ENCODE measurements around the gene PCDH9.

PCDH9 gene

DNA sequence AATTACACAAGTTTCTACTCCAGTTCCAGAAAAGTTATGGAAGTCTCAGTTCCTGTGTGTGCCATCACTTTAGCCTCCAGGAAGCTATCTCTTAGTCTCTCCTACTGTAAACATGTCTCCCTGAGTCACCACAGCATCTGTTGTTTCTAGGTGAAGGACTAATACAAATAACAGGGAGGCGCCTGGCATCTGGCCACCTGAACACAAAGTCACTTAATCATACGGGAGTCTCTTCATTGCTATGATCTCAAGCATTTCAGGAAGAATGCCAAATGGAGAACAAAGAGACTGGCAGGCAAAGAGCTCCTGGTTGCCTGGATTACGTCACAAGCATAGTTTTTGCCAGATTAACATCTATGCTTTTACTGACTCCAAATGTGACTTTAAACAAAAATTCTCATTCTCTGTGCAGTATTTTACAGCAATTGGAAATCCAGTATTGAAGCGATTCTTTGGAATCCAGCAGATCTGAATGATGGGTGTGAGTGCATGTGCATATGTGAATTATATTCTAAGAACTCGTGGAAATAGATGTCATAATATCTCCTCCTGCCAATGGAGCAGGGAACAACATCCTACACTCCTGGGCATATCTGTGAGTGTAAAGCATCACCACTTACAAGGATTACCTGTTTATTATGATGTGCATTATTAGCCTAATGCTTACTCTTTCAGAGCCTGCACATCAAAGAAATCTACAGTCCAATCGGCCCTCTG, 572.8 kb downstream of the PCDH9 start:
- no peak overlapping the region for H2BK5ac ChIP-seq (ENCODE audit: low read length)
- no peak overlapping the region for H3K4ac ChIP-seq (ENCODE audit: low read length)
- no peak overlapping the region for H3K18ac ChIP-seq (ENCODE audit: low read length)
- H2BK120ac ChIP-seq (ENCODE audit: low read depth, low read length) = no peak overlapping the region
- peak overlapping the region; percentile 9 for H3K27ac ChIP-seq (replicated peaks; ENCODE audit: low read length)
- H2BK12ac ChIP-seq (ENCODE audit: low read length) = no peak overlapping the region
- no peak overlapping the region for H2AK5ac ChIP-seq (ENCODE audit: low read depth, low read length)
- H3K9ac ChIP-seq (ENCODE audit: low read depth, low read length, poor library complexity) = no peak overlapping the region
- H2AFZ ChIP-seq (ENCODE audit: low read length) = peak overlapping the region; percentile 16
- peaks cover 0 to 1% of the 10 kb centered on the region in 2 donors for H3K4me1 ChIP-seq (ENCODE audit: control insufficient read depth in 2 of 2, insufficient read depth in 1 of 2, low read depth in 1 of 2, low read length in 2 of 2)
- H2BK15ac ChIP-seq (ENCODE audit: low read length) = no peak overlapping the region
- H3K9me3 ChIP-seq (replicated peaks in 1 of 2; ENCODE audit: control insufficient read depth in 2 of 2, insufficient read depth in 1 of 2, low read depth in 1 of 2, low read length in 2 of 2) = peaks cover 0 to 3% of the 10 kb centered on the region in 2 donors
- no peak overlapping the region for H4K8ac ChIP-seq (ENCODE audit: low read depth, low read length)
- no CpG with 5 or more reads among the region's 6 CpGs for WGBS, 2 donors (ENCODE audit: extremely low coverage in 2 of 2, insufficient read length in 2 of 2, insufficient replicate concordance in 1 of 2)
- no peak overlapping the region for H4K91ac ChIP-seq (ENCODE audit: low read depth, low read length, poor library complexity)
- H3K36me3 ChIP-seq (replicated peaks in 1 of 2; ENCODE audit: control insufficient read depth in 2 of 2, insufficient read depth in 2 of 2, low read length in 2 of 2) = no peaks in the 10 kb centered on the region
- no peaks in the 10 kb centered on the region for H3K79me1 ChIP-seq (ENCODE audit: low read depth, low read length)
- DNase-seq (ENCODE audit: low spot score) = no peak
- no peak overlapping the region for H3K23ac ChIP-seq (ENCODE audit: low read depth, low read length, poor library complexity)
- no peak overlapping the region for H3K4me2 ChIP-seq (ENCODE audit: insufficient read depth, low read length, poor library complexity, severe bottlenecking)
- no peak overlapping the region for H3K4me3 ChIP-seq (ENCODE audit: low read length in 2 of 2)
- H3K27me3 ChIP-seq (ENCODE audit: control insufficient read depth in 3 of 3, insufficient read depth in 3 of 3, low read depth in 1 of 3, low read length in 3 of 3) = no peaks in the 10 kb centered on the region
- no peak overlapping the region for H3K14ac ChIP-seq (ENCODE audit: low read length)

DNA sequence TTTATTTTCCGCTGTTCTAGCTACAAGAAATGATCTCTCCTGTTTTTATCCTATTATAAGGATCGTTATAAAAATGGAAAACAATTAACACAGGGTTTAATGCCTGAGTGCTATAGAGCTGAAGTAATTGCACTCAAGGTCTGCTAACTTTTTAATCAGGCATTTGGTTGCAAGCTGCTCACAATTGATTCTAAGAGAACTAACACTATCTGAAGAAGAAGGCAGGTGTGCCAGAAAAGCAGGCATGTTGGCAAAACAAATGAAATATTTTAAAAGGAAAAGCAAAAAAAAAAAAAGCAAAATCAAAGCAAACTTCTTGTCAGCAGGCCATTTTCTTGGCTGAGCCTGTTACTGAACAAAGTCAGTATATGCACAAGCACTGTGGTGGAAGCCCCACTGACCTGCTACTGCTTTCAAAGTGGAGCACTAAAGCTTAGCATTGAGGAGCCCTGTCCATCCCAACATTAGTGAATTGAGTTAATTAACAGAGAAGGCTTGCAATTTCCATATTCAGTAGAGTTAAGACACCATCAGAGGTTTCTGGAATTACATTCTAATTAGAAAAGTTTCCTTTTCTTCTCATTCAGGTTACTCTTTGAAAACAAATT, 574.2 kb downstream of the PCDH9 start:
- no peak overlapping the region for H3K18ac ChIP-seq (ENCODE audit: low read length)
- H2BK5ac ChIP-seq (ENCODE audit: low read length) = no peak overlapping the region
- H2BK120ac ChIP-seq (ENCODE audit: low read depth, low read length) = no peak overlapping the region
- no peak overlapping the region for H3K14ac ChIP-seq (ENCODE audit: low read length)
- no peak overlapping the region for H3K23ac ChIP-seq (ENCODE audit: low read depth, low read length, poor library complexity)
- H4K91ac ChIP-seq (ENCODE audit: low read depth, low read length, poor library complexity) = no peak overlapping the region
- H3K79me1 ChIP-seq (ENCODE audit: low read depth, low read length) = no peaks in the 10 kb centered on the region
- peaks cover 0 to 1% of the 10 kb centered on the region in 2 donors for H3K4me1 ChIP-seq (ENCODE audit: control insufficient read depth in 2 of 2, insufficient read depth in 1 of 2, low read depth in 1 of 2, low read length in 2 of 2)
- H3K27me3 ChIP-seq (ENCODE audit: control insufficient read depth in 3 of 3, insufficient read depth in 3 of 3, low read depth in 1 of 3, low read length in 3 of 3) = no peaks in the 10 kb centered on the region
- H3K36me3 ChIP-seq (replicated peaks in 1 of 2; ENCODE audit: control insufficient read depth in 2 of 2, insufficient read depth in 2 of 2, low read length in 2 of 2) = no peaks in the 10 kb centered on the region
- no peak overlapping the region for H2AK5ac ChIP-seq (ENCODE audit: low read depth, low read length)
- no peak overlapping the region for H3K9ac ChIP-seq (ENCODE audit: low read depth, low read length, poor library complexity)
- H2AFZ ChIP-seq (ENCODE audit: low read length) = no peak overlapping the region
- H3K9me3 ChIP-seq (replicated peaks in 1 of 2; ENCODE audit: control insufficient read depth in 2 of 2, insufficient read depth in 1 of 2, low read depth in 1 of 2, low read length in 2 of 2) = peaks cover 0 to 8% of the 10 kb centered on the region in 2 donors
- H3K4ac ChIP-seq (ENCODE audit: low read length) = no peak overlapping the region
- H3K4me3 ChIP-seq (ENCODE audit: low read length in 2 of 2) = no peak overlapping the region
- H2BK12ac ChIP-seq (ENCODE audit: low read length) = no peak overlapping the region
- no peak overlapping the region for H3K4me2 ChIP-seq (ENCODE audit: insufficient read depth, low read length, poor library complexity, severe bottlenecking)
- H2BK15ac ChIP-seq (ENCODE audit: low read length) = no peak overlapping the region
- WGBS, 2 donors (ENCODE audit: extremely low coverage in 2 of 2, insufficient read length in 2 of 2, insufficient replicate concordance in 1 of 2) = no CpG with 5 or more reads among the region's 2 CpGs
- no peak for DNase-seq (ENCODE audit: low spot score)
- H3K27ac ChIP-seq (replicated peaks; ENCODE audit: low read length) = peak overlapping the region; percentile 7
- H4K8ac ChIP-seq (ENCODE audit: low read depth, low read length) = no peak overlapping the region

DNA sequence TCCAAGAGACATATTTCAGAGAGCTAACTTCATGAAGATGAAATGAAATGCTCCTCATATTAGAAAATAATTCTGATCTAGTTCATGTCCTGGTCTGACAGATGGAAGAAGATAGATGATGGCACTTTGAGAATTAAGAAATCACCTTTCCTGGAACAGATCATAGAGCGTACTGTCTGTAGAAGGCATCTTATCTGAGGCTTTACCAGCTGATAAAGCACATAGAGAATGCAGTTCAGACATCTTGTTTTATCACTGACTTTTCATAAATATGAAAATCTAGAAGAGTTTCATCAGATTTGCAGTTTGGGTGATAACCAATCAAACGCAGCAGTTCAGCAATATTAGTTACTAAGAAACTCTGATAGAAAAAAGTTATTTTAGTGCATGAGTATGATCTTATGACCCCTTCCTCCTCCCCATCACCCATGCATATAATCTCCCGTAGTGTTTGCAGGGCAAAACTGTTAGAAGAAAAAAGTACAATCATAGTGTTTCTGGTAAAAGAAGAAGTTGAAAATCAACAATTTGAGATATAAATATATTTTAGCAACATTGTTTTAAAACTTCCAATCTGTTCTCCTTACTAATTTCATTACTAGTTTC, 585.2 kb downstream of the PCDH9 start:
- Histone ChIP-seq H3K36me3 (replicated peaks in 1 of 2; ENCODE audit: control insufficient read depth in 2 of 2, insufficient read depth in 2 of 2, low read length in 2 of 2) (no peaks in the 10 kb centered on the region), H3K79me1 (ENCODE audit: low read depth, low read length) (no peaks in the 10 kb centered on the region), H4K8ac (ENCODE audit: low read depth, low read length) (no peak overlapping the region), H3K27me3 (ENCODE audit: control insufficient read depth in 3 of 3, insufficient read depth in 3 of 3, low read depth in 1 of 3, low read length in 3 of 3) (no peaks in the 10 kb centered on the region), H3K9ac (ENCODE audit: low read depth, low read length, poor library complexity) (no peak overlapping the region), H4K91ac (ENCODE audit: low read depth, low read length, poor library complexity) (no peak overlapping the region), H2AK5ac (ENCODE audit: low read depth, low read length) (no peak overlapping the region), H3K4ac (ENCODE audit: low read length) (no peak overlapping the region), H2BK15ac (ENCODE audit: low read length) (no peak overlapping the region), H3K14ac (ENCODE audit: low read length) (no peak overlapping the region), H3K27ac (replicated peaks; ENCODE audit: low read length) (no peak overlapping the region), H3K4me1 (ENCODE audit: control insufficient read depth in 2 of 2, insufficient read depth in 1 of 2, low read depth in 1 of 2, low read length in 2 of 2) (no peaks in the 10 kb centered on the region), H3K4me2 (ENCODE audit: insufficient read depth, low read length, poor library complexity, severe bottlenecking) (no peak overlapping the region), H3K4me3 (ENCODE audit: low read length in 2 of 2) (no peak overlapping the region), H3K23ac (ENCODE audit: low read depth, low read length, poor library complexity) (no peak overlapping the region), H3K9me3 (replicated peaks in 1 of 2; ENCODE audit: control insufficient read depth in 2 of 2, insufficient read depth in 1 of 2, low read depth in 1 of 2, low read length in 2 of 2) (peaks cover 0 to 2% of the 10 kb centered on the region in 2 donors), H2BK5ac (ENCODE audit: low read length) (no peak overlapping the region), H3K18ac (ENCODE audit: low read length) (no peak overlapping the region), H2BK120ac (ENCODE audit: low read depth, low read length) (no peak overlapping the region), H2AFZ (ENCODE audit: low read length) (no peak overlapping the region), H2BK12ac (ENCODE audit: low read length) (no peak overlapping the region)
- no CpG with 5 or more reads among the region's 3 CpGs for WGBS, 2 donors (ENCODE audit: extremely low coverage in 2 of 2, insufficient read length in 2 of 2, insufficient replicate concordance in 1 of 2)
- no peak for DNase-seq (ENCODE audit: low spot score)

- WGBS, 2 donors (ENCODE audit: extremely low coverage in 2 of 2, insufficient read length in 2 of 2, insufficient replicate concordance in 1 of 2) = no CpG with 5 or more reads among the region's 2 CpGs
- H3K9me3 ChIP-seq (replicated peaks in 1 of 2; ENCODE audit: control insufficient read depth in 2 of 2, insufficient read depth in 1 of 2, low read depth in 1 of 2, low read length in 2 of 2) = peaks cover 0 to 2% of the 10 kb centered on the region in 2 donors
- DNase-seq (ENCODE audit: low spot score) = no peak
- H2BK15ac ChIP-seq (ENCODE audit: low read length) = no peak overlapping the region
- no peak overlapping the region for H3K18ac ChIP-seq (ENCODE audit: low read length)
- H3K4ac ChIP-seq (ENCODE audit: low read length) = no peak overlapping the region
- no peak overlapping the region for H2BK12ac ChIP-seq (ENCODE audit: low read length)
- no peaks in the 10 kb centered on the region for H3K36me3 ChIP-seq (replicated peaks in 1 of 2; ENCODE audit: control insufficient read depth in 2 of 2, insufficient read depth in 2 of 2, low read length in 2 of 2)
- H3K9ac ChIP-seq (ENCODE audit: low read depth, low read length, poor library complexity) = no peak overlapping the region
- no peak overlapping the region for H2BK5ac ChIP-seq (ENCODE audit: low read length)
- no peak overlapping the region for H4K8ac ChIP-seq (ENCODE audit: low read depth, low read length)
- no peaks in the 10 kb centered on the region for H3K27me3 ChIP-seq (ENCODE audit: control insufficient read depth in 3 of 3, insufficient read depth in 3 of 3, low read depth in 1 of 3, low read length in 3 of 3)
- peaks cover 3 to 5% of the 10 kb centered on the region in 2 donors for H3K4me1 ChIP-seq (ENCODE audit: control insufficient read depth in 2 of 2, insufficient read depth in 1 of 2, low read depth in 1 of 2, low read length in 2 of 2)
- H2BK120ac ChIP-seq (ENCODE audit: low read depth, low read length) = no peak overlapping the region
- H3K23ac ChIP-seq (ENCODE audit: low read depth, low read length, poor library complexity) = no peak overlapping the region
- H3K4me2 ChIP-seq (ENCODE audit: insufficient read depth, low read length, poor library complexity, severe bottlenecking) = no peak overlapping the region
- H3K14ac ChIP-seq (ENCODE audit: low read length) = no peak overlapping the region
- H4K91ac ChIP-seq (ENCODE audit: low read depth, low read length, poor library complexity) = no peak overlapping the region
- no peak overlapping the region for H2AK5ac ChIP-seq (ENCODE audit: low read depth, low read length)
- no peak overlapping the region for H3K4me3 ChIP-seq (ENCODE audit: low read length in 2 of 2)
- H2AFZ ChIP-seq (ENCODE audit: low read length) = no peak overlapping the region
- H3K79me1 ChIP-seq (ENCODE audit: low read depth, low read length) = no peaks in the 10 kb centered on the region
- H3K27ac ChIP-seq (replicated peaks; ENCODE audit: low read length) = no peak overlapping the region
Observed at GRCh38 chr13:66640231-66640630, 589.9 kb downstream of the PCDH9 start.

All from neuronal stem cell (in vitro differentiated cells).